HG02943 (cell line): ENCODE measurements around the gene SLC39A5.
"Not testable (repeated sequence)": the region's sequence is repeated elsewhere in the genome, so short reads cannot be mapped to it uniquely, and the experiment has no call there.

Source experiments
- ATAC-seq: cut with Tn5 transposase; IDR thresholded peaks from one replicate; pipeline ENCODE4 v1.9.1; 2021; ENCODE audit warnings: mild to moderate bottlenecking, low read depth, moderate library complexity; ENCODE audit not compliant: unreplicated experiment

SLC39A5 gene

DNA sequence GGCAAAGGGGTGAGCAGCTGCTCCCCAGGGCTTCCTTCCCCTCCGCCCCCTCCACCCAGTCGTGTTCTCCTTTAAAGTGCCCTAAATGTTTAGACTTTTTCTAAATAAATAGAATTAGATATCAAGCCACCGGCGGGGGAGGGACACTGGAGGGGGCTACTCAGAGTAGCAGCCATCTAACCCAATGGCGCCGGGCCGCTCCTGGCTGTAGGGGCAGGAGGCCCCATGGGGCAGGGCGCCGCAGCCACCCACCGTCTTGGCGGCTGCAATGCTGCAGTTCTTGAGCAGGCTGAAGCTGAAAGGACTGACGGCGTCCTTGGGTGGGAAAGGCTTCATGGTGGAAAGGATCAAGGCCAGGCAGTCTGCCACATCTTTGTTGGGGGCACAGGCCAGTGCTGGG, 13.1 kb downstream of the SLC39A5 start:
- no peak for ATAC-seq

DNA sequence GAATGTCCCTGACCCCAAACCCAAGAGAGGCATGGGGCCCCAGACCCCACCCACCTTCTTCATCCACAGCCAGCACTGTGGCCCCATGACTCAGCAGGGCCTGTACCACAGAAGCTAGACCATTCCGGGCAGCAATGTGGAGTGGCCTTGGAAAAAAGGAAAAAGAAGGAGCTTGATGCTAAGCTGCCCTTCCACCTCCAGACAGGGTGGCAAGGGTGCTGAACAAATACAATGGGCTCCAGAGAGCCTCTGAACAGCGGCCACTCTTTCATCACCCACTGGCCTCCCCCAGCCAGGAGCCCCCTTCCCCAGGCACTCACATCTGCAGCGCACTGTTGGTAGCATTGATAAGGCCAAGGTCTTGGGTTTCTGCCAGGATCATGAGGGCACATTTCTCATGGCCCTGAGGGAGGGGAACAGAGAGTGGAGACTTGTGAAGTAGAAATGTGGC, 13.9 kb downstream of the SLC39A5 start:
- no peak for ATAC-seq

DNA sequence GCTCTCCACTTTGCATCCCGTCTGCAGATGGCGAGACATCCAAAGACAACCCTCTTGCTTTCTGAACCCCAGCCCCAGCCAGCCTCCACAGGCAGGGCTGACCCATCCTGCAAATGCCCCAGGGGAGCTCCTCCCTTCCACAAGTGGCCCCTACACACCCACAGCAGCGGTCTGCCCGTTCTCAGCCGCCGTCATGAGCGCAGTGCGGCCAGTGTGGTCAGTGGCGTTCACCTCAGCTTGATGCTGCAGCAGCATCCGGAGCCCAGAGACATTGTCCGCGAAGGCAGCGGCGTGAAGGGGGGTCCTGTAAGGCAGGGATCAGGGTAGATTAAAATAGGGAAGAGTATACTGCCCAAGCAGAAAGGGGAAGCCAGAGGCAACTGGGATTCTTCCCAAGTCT, 14.6 kb downstream of the SLC39A5 start:
- no peak for ATAC-seq

DNA sequence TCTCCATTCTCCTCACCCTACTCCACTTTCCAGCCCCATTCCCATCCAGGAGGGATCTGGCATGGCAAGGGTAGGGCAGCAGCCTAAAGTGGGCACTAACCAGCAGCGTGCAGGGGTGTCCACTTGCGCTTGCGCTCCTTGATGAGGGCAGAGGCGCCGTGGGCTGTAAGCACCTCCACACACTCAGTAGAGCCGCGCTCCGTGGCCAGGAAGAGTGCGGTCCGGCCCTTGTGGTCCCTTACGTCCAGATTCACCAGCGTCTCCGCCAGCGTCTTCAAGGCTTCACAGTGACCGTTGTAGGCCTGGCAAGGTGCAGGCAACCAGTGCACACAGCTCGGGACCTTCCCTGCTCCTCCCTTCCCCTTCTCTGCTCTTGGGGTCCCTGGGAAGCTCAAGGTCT, 18.1 kb downstream of the SLC39A5 start:
- ATAC-seq, result no peak

DNA sequence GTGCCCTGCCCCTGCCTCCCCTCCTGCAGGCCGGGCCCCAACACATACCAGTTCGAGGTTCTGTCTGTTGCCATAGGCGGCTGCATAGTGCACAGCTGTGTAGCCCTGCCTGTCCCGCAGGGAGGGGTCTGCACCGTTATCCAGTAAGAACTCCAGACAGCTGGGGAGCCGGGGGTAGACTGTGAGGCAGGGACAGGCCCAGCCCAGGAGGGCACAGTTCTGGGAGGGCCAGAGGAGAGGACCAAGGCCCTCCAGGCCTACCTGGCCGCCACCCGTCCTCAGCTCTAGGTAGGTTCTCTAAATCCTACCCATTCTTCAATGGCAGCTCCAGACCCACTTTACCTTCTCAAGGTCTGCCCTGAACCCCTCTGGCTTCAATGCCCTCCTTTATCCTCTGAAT, 18.9 kb downstream of the SLC39A5 start:
- ATAC-seq, result no peak

DNA sequence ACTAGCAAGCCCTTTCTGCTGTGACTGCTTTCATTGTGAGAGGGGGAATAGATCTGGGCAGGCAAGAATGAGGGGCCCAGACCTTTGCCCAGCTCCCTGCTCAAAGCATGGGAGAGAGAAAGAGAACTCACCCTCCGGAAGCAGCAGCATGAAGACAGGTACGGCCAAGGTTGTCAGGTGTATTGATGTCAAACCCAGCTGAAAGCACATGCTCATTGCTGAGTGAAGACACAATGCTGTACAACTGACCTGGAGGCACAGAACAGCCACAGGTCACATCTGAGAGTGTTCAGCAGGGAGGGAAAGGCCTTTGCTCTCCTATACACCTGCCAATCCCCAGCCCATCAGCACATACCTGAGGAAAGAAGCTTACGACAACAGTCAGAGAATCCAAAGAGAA, 22.8 kb downstream of the SLC39A5 start:
- no peak for ATAC-seq

DNA sequence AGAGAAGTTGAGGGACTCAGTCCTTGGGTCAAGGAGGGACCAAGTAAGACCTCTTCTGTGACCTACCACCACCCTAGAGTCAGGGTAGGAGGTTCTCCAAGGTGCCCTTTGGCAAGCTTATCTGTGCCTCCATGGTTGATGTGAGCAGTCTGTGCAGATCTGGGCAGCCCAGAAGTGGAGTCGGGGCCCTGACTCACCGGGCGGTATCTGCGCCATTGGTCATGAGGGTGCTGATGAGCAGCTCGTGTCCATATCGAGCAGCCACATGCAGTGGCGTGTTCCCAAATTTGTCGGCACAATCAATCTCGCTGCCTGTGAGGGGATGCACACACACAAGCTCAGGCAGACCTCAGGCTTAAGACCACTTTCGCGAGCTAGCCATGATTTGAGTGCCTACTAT, 23.2 kb downstream of the SLC39A5 start:
- ATAC-seq, result no peak

DNA sequence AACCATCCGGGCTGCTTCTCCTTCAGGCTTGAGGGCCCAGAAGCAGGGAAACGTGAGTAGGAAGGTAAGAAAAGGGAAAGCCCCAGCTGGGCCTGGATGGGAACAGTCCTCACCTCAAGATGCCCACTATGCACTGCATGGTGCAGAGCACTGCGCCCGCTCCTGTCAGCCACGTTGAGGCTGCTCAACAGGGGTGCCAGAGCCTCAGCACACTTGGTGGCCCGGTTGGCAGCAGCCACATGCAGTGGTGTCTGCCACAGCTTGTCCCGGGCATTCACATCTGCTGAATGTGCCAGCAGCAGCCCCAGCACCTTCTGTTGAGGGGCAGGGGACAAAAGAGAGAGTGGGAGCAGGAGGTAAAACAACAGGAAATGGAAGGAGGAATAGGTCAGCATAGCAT, 25.8 kb downstream of the SLC39A5 start:
- no peak for ATAC-seq

DNA sequence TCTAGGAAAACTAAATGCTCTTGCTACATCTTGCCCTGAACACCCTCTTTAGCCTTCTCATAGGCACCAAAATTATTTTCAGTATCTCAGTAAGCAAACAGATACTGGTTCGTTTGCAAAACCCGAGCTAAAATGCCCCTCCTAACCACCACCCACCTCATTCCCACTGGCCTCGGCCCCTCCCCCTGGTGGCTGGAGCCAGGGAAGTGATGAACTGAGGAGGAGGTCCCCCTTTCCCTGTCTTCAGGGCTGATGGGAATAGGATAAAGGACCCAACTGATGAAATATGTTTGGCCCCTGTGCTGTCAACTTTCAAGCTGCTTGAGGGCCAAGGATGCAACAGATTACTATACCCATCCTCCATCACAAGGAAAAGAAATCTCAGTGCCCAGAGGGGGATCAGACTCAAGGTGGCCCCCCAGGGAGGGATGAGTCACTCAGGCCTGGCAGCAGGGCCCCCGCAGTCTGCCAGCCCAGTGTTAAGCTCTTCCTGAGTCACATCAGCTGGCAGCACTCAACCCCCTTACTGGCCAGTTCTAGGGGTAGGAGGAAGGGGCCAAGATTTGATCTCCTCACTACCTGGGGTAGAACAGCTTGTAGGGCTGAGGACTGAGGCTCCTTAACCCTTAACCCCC, 26.6 kb downstream of the SLC39A5 start:
- no peak for ATAC-seq

DNA sequence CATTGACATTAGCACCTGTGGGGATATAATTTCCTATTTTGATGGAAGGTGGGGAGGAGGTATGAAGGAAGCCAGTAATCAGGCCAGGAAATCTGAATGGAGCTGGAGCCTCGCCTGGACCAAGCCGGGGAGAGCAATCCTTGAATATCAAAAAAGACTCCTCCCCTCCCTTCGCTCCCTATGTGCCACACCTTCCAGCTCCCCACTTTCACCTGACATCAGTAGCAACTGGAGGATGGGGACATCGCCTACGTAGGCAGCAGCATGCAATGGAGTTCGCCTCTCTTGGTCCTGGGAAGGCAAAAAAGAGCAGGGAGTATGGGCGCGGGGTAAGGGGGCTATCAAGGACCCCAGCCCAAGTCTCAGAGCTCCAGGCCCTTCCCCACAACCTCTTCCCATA, 27.2 kb downstream of the SLC39A5 start:
- no peak for ATAC-seq

DNA sequence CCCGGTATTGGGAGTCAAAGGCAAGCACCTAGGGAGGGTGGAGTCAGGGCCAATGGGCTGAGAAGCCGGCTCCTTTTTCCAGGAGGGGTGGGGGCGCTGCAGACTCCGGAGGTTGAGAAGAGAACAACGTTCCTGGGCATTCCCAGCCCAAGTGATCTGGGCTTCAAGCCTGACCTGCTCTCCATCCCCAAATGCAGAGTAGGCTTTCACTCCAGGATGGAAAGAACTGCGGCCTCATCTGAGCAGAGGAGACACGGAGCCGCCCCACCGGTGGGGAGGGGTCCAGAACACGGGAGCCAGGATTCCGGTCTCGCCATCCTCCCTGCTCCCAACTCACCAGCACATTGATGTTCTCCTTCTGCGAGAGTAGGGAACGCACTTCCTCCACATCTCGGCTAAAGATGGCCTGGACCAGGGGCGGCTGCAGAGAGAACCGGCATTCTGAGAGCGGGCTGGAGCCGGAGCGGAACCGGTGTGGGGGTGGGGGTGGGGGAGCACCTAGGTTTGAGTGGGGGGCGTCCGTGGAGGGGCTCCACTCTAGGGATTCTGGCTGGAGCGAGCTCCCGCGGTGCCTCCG, 27.7 kb downstream of the SLC39A5 start:
- ATAC-seq, result no peak

DNA sequence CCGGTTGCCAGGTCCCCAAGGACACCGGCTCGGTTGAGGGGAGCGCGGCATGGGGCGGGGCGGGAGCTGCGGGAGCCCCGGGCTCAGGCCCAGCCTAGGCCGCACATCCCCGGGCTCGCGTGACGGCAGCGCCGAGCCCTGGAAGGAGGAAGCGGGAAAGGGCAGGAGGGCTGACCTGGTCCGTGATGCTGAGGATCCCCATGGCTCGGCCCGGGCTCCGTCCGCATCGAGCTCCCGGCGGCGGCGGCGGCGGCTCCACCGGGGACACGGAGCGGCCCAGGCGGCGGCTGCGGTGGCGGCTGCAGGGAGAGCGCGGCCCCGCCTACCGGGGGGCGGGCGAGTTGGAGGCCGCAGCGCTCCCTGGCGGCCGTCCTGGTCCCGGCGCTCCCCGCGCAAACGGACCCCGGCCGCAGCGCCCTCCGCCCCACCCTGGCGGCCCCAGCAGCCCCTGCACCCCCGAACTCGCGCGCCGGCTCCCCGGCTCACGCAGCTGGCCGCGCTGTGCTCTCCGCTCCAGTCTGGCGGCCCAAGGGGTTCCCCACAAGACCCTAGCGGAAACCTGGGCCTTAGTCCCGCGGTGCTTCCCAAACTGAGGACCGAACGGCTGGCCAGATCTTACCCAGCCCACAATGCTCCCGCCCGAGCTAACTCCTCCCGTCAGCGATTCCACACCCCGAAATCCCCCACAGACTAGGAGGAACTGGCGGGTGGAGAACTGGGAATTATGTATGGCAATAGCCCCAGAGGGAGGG, 28.4 kb downstream of the SLC39A5 start, which contains the start of gene ANKRD52:
Gene ANKRD52 (minus strand): TSS at position 317 of the 752 bp plus-strand sequence. CDS start 115 bp downstream, at position 202.
- peak; percentile 83 for ATAC-seq

DNA sequence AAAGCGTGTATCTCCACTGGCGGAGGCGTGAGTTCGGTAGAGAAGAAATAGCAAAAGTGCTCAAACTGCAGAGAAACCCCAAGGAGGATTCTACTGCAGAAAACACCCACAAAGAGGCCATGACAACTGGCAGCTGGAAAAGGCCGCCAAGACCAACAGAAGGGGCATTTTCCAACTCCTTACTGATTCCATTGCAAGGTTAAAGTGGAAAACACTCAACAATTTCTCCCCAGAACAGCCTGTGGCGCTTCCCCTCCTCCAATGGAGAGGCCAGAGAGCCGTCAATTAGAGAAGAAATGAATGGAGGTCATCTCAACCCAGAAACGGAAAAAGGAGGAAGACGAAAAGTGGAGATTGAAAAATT, 29.0 kb downstream of the SLC39A5 start:
- ATAC-seq, result no peak

DNA sequence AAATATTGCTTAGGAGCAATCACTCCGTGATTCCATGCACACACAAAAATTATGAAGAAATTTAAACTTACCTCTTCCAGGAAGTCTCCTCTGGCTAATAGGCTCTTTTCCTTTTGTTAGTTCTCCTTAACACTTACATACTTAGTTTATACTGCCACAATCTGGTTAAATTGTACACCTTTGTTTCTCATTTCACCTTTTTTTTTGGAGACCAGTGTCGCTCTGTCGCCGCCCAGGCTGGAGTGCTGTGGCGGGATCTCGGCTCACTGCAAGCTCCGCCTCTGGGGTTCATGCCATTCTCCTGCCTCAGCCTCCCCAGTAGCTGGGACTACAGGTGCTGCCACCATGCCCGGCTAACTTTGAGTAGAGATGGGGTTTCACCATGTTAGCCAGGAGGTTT, 30.5 kb downstream of the SLC39A5 start:
- ATAC-seq, result no peak

DNA sequence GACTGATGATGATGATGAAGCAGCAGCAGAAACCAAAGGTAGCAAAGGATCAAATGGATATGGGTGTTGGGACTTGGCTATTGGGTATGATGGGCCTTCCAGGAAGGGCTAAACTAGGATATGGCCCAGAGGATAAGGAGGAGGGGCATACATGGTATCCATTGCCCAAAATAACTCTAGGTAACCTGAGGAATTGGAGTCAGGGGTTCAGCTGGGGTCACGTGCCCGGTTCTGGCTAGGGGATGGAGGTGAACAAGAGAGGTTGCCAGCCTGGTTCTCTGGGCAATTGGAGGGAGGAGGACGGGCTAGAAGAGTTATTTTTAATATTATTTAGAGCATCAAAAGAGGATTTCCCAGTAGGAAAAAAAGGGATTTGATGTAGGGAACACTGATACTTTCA, 31.1 kb downstream of the SLC39A5 start:
- no peak for ATAC-seq

DNA sequence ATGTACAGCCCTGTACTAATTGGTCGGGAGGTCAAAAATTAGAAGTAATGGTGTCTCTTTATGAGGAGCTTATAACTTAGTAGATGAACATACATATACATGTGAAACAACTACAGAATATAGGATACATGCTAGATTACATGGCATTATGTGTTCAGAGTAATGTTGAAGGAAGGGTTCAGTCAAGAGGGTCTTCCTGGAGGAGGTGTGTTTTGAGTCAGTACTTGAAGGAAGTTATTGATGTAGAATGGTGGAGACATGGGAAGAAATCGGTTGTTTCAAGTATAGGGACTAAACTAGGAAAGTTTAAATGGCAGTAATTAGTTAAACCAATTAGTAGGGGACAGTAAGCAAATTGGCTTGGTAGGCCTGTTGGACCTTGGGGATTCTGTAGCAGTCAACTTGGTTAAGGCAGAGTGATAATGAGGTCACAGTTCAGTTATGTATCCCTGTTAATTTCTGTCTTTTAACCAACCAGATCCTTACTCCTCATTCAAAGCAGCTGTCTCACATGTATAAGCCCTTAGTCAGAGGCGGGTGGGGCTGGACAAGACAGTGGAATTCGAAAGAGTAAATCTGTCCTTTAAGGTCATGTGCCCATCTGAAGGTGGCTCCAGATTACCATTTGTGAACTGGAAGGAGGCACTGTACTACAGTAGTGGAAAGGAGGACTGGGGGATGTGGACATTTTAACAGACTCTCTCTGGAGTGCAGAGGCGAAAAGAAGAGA, 31.8 kb downstream of the SLC39A5 start:
- ATAC-seq, result no peak

DNA sequence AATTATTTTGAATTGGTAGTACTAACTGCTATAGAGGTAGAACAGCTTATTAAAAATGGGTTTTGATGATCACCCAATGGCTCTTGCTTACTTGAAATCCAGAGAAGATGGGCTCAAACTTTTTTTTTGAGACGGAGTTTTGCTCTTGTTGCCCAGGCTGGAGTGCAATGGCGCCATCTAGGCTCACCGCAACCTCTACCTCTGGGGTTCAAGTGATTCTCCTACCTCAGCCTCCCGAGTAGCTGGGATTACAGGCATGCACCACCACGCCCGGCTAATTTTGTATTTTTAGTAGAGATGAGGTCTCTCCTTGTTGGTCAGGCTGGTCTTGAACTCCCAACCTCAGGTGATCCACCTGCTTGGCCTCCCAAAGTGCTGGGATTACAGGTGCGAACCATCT, 33.1 kb downstream of the SLC39A5 start:
- ATAC-seq, result not testable (repeated sequence)

DNA sequence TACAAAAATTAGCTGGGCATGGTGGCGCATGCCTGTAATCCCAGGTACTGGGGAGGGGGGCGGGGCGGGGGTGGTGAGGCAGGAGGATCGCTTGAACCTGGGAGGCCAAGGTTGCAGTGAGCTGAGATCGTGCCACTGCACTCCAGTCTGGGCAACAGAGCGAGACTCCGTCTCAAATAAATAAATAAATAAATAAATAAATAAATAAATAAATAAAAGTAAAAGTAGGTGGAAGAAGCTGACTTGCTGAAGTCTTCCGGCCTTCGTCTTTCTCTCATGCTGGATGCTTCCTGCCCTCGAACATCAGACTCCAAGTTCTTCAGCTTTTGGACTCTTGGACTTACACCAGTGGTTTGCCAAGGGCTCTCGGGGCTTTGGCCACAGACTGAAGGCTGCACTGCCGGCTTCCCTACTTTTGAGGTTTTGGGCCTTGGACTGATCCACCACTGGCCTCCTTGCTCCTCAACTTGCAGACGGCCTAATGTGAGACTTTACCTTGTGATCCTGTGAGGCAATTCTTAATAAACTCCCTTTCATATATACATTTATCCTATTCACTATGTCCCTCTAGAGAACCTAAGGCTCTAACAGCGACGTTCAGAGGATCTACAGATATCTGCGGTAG, 36.3 kb downstream of the SLC39A5 start:
- ATAC-seq, result not testable (repeated sequence)

DNA sequence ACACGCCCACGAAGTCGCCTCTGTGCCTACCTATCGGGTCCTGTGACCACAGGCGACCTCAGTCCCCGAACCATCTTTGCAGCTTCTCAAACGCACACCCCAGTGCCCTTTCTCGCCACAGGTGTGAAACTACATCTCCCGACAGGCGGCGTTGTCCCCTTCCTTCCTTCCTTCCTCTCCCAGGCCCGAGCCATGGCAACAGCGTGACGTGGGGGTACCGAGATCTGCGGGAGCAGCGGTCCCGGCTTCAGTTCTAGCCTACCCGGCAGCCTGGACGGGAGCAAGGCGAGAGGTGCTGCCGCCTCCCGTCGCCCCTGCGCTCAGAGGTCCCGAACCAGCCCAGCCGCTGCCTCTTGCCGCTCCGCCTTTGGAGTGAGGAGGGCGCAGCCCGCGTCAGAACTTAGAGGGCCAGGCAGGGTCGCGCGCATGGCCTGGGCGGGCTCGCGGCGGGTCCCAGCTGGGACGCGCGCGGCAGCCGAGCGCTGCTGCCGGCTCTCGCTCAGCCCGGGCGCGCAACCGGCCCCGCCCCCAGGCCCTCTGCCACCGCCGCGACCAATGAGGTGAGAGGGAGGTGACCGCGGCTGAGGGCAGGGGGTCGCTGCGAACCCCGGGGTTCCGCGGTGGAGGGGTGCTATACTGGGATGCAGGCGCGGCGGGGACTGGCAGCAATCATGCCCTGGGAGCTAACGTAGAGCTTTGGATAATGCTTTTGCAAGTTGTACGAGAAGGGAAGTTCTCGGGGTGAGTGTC, 37.0 kb downstream of the SLC39A5 start, which contains the start of gene COQ10A:
Gene COQ10A (plus strand): TSS at position 250 of the 750 bp plus-strand sequence. CDS start 177 bp downstream, at position 427.
- ATAC-seq, result peak; percentile 79
